SK-N-SH treated with all-trans-retinoic acid at 6 μM for 48 hours (cell line): ENCODE data around the gene MPZL3.

Experiments used
- ATAC-seq: fragments of 200-7000 bp; cut with Tn5 transposase; 3 replicates; pipeline ENCODE4 v1.9.1; 2020; ENCODE audit warnings: mild to moderate bottlenecking, moderate library complexity
- ARNTL ChIP-seq: fragments of 450-650 bp; formaldehyde crosslinking; IDR thresholded peaks from 2 replicates; pipeline ENCODE4 v1.5.0; 2020; ENCODE audit warnings: low read depth, mild to moderate bottlenecking, moderate library complexity, borderline replicate concordance
- BACH2 ChIP-seq: fragments of 250-450 bp; sonication (Bioruptor Pico); IDR thresholded peaks from 2 replicates; pipeline ENCODE4 v1.9.0; 2021; ENCODE audit warnings: mild to moderate bottlenecking, borderline replicate concordance
- CSDC2 ChIP-seq: fragments of 250-450 bp; sonication (Bioruptor Pico); IDR thresholded peaks from 2 replicates; pipeline ENCODE4 v1.5.0; 2020; ENCODE audit warnings: mild to moderate bottlenecking, moderate library complexity
- ESRRG ChIP-seq: fragments of 250-450 bp; sonication (Bioruptor Pico); IDR thresholded peaks from 2 replicates; pipeline ENCODE4 v1.6.1; 2021; ENCODE audit warnings: mild to moderate bottlenecking
- GLIS3 ChIP-seq: fragments of 250-450 bp; sonication (Bioruptor Pico); IDR thresholded peaks from 2 replicates; pipeline ENCODE4 v1.5.0; 2020; ENCODE audit warnings: mild to moderate bottlenecking, moderate library complexity
- OSR1 ChIP-seq: fragments of 250-450 bp; sonication (Bioruptor Pico); IDR thresholded peaks from 2 replicates; pipeline ENCODE4 v1.8.0; 2022; ENCODE audit warnings: moderate library complexity, mild to moderate bottlenecking, inconsistent platforms
- PPARA ChIP-seq: fragments of 250-450 bp; sonication (Bioruptor Pico); IDR thresholded peaks from 2 replicates; pipeline ENCODE4 v1.5.0; 2020; ENCODE audit warnings: mild to moderate bottlenecking, borderline replicate concordance
- RARB ChIP-seq: fragments of 250-450 bp; sonication (Bioruptor Pico); IDR thresholded peaks from 2 replicates; pipeline ENCODE4 v1.8.0; 2021; ENCODE audit warnings: mild to moderate bottlenecking, moderate library complexity
- SNAI2 ChIP-seq: fragments of 250-450 bp; sonication (Bioruptor Pico); IDR thresholded peaks from 2 replicates; pipeline ENCODE4 v1.5.0; 2020; ENCODE audit warnings: mild to moderate bottlenecking, moderate library complexity
- TCF4 ChIP-seq: fragments of 250-450 bp; sonication (Bioruptor Pico); IDR thresholded peaks from 2 replicates; pipeline ENCODE4 v1.8.0; 2021; ENCODE audit warnings: mild to moderate bottlenecking, moderate library complexity, borderline replicate concordance
- TOX ChIP-seq: fragments of 250-450 bp; sonication (Bioruptor Pico); IDR thresholded peaks from 2 replicates; pipeline ENCODE4 v1.8.0; 2021; ENCODE audit warnings: mild to moderate bottlenecking, moderate library complexity, borderline replicate concordance
- ZFP3 ChIP-seq: fragments of 250-450 bp; sonication (Bioruptor Pico); IDR thresholded peaks from 2 replicates; pipeline ENCODE4 v1.5.0; 2020; ENCODE audit warnings: mild to moderate bottlenecking, moderate library complexity
- ZFP30 ChIP-seq: fragments of 450-650 bp; formaldehyde crosslinking; IDR thresholded peaks from 2 replicates; pipeline ENCODE4 v1.5.0; 2022; ENCODE audit warnings: mild to moderate bottlenecking, moderate library complexity
- ZNF565 ChIP-seq: fragments of 450-650 bp; formaldehyde crosslinking; conservative IDR thresholded peaks from 2 replicates; pipeline ENCODE4 v1.5.0; 2020; ENCODE audit warnings: low read depth, mild to moderate bottlenecking, moderate library complexity
- ZNF70 ChIP-seq: fragments of 450-650 bp; formaldehyde crosslinking; IDR thresholded peaks from 2 replicates; pipeline ENCODE4 v1.5.0; 2020; ENCODE audit warnings: mild to moderate bottlenecking, moderate library complexity
- ZNF8 ChIP-seq: fragments of 450-650 bp; formaldehyde crosslinking; IDR thresholded peaks from 2 replicates; pipeline ENCODE4 v1.5.0; 2020; ENCODE audit warnings: mild to moderate bottlenecking, moderate library complexity
- TF ChIP-seq, protein P1 (sequence below): fragments of 250-450 bp; sonication (Bioruptor Pico); IDR thresholded peaks from 2 replicates; pipeline ENCODE4 v1.5.0; 2020; ENCODE audit warnings: mild to moderate bottlenecking, moderate library complexity
- TF ChIP-seq, protein P2 (sequence below): fragments of 250-450 bp; sonication (Bioruptor Pico); IDR thresholded peaks from 2 replicates; pipeline ENCODE4 v1.5.1; 2020; ENCODE audit warnings: low read depth, mild to moderate bottlenecking, moderate library complexity
- TF ChIP-seq, protein P3 (sequence below): fragments of 250-450 bp; sonication (Bioruptor Pico); IDR thresholded peaks from 2 replicates; pipeline ENCODE4 v1.8.0; 2020; ENCODE audit warnings: mild to moderate bottlenecking, moderate library complexity, borderline replicate concordance
- TF ChIP-seq, protein P4 (sequence below): fragments of 250-450 bp; sonication (Bioruptor Pico); IDR thresholded peaks from 2 replicates; pipeline ENCODE4 v1.5.1; 2021; ENCODE audit warnings: mild to moderate bottlenecking, moderate library complexity

MPZL3 gene

DNA sequence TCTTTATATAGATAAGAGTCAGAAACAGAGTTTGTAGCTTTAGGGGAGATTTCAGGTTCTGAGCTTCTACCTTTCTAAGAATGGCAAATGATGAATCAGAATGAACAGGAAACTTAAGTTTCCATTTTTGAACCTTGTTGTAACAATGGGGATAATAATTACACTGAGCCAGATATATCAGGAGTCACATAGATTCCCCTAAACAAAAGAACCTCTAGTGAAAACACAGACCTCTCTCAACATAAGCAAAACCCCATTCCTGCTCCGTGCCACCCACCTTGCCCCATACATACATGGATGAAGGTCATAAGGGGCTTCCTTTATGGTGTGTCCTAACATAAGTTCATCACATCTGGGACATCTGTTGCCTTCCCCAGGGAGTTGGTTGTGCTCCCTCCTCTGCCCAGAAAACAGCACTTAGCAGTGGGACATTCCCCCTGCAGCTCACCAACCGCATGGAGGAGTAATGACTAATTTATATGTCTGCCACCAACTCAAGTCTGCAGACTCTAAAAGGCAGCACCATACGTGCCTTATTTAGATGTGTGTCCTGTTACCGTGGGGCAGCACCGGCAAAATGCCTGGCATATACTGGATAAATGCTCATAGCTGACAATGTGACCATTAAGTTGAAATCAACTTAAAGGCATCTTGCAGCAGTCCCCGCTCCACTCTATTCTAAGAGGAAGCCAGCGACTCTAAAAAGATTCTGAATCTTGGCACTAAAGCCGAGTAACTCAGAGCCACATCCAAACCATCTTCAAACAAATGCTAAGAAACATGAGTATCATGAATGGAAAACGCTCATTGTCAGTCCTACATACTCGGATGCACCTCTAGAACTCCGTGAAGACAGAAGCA is 35.3 kb downstream of the MPZL3 start:
- TF ChIP-seq PPARA (CRISPR knock-in tag) (no peak), ESRRG (CRISPR knock-in tag) (no peak), CSDC2 (CRISPR knock-in tag) (no peak), ARNTL (CRISPR knock-in tag) (no peak), ZNF70 (CRISPR knock-in tag) (no peak), GLIS3 (no peak), BACH2 (CRISPR knock-in tag) (no peak), OSR1 (CRISPR knock-in tag) (no peak), TOX (CRISPR knock-in tag) (no peak), ZNF565 (no peak)
- TF ChIP-seq, protein P1, sequence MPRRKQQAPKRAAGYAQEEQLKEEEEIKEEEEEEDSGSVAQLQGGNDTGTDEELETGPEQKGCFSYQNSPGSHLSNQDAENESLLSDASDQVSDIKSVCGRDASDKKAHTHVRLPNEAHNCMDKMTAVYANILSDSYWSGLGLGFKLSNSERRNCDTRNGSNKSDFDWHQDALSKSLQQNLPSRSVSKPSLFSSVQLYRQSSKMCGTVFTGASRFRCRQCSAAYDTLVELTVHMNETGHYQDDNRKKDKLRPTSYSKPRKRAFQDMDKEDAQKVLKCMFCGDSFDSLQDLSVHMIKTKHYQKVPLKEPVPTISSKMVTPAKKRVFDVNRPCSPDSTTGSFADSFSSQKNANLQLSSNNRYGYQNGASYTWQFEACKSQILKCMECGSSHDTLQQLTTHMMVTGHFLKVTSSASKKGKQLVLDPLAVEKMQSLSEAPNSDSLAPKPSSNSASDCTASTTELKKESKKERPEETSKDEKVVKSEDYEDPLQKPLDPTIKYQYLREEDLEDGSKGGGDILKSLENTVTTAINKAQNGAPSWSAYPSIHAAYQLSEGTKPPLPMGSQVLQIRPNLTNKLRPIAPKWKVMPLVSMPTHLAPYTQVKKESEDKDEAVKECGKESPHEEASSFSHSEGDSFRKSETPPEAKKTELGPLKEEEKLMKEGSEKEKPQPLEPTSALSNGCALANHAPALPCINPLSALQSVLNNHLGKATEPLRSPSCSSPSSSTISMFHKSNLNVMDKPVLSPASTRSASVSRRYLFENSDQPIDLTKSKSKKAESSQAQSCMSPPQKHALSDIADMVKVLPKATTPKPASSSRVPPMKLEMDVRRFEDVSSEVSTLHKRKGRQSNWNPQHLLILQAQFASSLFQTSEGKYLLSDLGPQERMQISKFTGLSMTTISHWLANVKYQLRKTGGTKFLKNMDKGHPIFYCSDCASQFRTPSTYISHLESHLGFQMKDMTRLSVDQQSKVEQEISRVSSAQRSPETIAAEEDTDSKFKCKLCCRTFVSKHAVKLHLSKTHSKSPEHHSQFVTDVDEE (CRISPR knock-in tag), result no peak
- no peak for ATAC-seq

DNA sequence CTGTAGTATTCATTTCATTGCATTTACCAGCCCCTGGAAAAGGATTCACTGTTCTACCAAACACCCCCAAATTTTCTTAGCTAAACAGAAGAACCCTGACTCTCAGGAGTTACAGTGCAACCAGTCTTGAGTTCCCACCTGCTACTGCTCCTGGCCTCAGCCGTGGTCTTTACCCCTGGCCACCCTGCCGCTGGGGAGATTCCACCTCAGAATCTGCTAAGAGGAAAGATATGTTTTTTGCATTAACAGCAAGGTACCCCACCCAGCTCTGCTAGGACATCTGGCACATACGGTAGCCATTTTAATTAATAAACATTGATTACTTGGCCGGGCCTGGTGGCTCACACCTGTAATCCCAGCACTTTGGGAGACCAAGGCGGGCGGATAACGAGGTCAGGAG is 36.4 kb downstream of the MPZL3 start:
- ATAC-seq, result no peak
- no peak for TF ChIP-seq ESRRG (CRISPR knock-in tag)
- no peak for TF ChIP-seq ZFP30 (CRISPR knock-in tag)
- TF ChIP-seq ZNF8, result no peak
- no peak for TF ChIP-seq SNAI2 (CRISPR knock-in tag)
- no peak for TF ChIP-seq CSDC2 (CRISPR knock-in tag)
- TF ChIP-seq, protein P2, sequence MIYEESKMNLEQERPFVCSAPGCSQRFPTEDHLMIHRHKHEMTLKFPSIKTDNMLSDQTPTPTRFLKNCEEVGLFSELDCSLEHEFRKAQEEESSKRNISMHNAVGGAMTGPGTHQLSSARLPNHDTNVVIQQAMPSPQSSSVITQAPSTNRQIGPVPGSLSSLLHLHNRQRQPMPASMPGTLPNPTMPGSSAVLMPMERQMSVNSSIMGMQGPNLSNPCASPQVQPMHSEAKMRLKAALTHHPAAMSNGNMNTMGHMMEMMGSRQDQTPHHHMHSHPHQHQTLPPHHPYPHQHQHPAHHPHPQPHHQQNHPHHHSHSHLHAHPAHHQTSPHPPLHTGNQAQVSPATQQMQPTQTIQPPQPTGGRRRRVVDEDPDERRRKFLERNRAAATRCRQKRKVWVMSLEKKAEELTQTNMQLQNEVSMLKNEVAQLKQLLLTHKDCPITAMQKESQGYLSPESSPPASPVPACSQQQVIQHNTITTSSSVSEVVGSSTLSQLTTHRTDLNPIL (CRISPR knock-in tag), result no peak
- TF ChIP-seq PPARA (CRISPR knock-in tag), result no peak

DNA sequence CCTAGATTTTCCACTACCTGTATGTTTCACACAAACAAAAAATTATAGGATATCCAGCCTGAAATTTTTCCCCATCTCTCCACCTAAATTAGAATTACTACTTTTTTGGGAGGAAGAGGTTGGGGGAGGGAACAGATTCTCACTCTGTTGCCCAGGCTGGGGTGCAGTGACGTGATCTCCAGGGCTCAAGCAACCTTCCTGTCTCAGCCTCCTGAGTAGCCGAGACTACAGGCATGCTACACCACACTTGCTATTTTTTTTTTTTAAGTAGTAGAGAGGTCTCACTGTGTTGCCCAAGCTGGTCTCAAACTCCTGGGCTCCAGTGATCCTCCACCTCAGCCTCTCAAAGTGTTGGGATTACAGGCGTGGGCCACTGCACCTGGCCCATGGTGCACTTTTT is 36.9 kb downstream of the MPZL3 start:
- TF ChIP-seq ARNTL (CRISPR knock-in tag) (no peak), BACH2 (CRISPR knock-in tag) (no peak)
- TF ChIP-seq, protein P2 (CRISPR knock-in tag), result no peak
- no peak for ATAC-seq

DNA sequence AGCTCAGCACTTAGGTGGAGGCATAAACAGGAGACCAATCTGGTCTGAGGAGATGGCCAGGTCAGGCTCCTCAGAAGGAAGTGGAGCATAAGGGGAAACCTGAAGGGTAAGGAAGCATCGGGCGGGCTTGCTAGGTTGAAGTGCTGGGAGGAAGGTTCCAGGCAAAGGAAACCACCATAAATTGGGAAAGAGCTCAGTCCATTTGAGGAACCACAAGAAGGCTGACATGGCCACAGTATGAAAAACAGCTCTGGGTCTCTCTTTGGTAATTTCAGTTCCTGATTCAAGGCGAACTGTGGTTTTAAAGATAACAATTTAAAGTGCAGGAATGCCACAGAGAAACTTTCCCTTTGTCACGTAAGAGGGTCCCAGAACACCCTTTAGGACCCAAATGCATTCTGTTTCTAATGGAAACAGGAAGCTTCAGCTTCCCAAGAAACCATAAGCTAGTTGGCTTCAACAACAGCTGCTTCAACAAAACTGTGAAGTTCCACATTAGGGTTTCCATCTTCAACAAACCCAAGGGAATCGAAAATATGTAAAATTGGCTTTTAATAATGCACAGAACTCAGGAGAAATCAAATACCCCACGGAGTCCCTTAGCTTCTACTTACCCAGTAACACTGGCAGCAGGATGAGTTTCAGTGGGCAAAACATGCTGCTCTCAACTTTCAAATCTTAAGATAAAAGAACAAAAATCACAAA is 37.8 kb downstream of the MPZL3 start:
- TF ChIP-seq, protein P3, sequence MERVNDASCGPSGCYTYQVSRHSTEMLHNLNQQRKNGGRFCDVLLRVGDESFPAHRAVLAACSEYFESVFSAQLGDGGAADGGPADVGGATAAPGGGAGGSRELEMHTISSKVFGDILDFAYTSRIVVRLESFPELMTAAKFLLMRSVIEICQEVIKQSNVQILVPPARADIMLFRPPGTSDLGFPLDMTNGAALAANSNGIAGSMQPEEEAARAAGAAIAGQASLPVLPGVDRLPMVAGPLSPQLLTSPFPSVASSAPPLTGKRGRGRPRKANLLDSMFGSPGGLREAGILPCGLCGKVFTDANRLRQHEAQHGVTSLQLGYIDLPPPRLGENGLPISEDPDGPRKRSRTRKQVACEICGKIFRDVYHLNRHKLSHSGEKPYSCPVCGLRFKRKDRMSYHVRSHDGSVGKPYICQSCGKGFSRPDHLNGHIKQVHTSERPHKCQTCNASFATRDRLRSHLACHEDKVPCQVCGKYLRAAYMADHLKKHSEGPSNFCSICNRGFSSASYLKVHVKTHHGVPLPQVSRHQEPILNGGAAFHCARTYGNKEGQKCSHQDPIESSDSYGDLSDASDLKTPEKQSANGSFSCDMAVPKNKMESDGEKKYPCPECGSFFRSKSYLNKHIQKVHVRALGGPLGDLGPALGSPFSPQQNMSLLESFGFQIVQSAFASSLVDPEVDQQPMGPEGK (CRISPR knock-in tag), result no peak
- TF ChIP-seq, protein P1 (CRISPR knock-in tag), result no peak
- TF ChIP-seq ZFP30 (CRISPR knock-in tag), result no peak
- no peak for TF ChIP-seq OSR1 (CRISPR knock-in tag)
- no peak for TF ChIP-seq ZFP3 (CRISPR knock-in tag)
- TF ChIP-seq TOX (CRISPR knock-in tag), result no peak
- TF ChIP-seq RARB (CRISPR knock-in tag), result no peak
- TF ChIP-seq ESRRG (CRISPR knock-in tag), result no peak
- no peak for TF ChIP-seq ARNTL (CRISPR knock-in tag)
- TF ChIP-seq TCF4 (CRISPR knock-in tag), result no peak
- TF ChIP-seq CSDC2 (CRISPR knock-in tag), result no peak
- no peak for TF ChIP-seq BACH2 (CRISPR knock-in tag)
- TF ChIP-seq, protein P4, sequence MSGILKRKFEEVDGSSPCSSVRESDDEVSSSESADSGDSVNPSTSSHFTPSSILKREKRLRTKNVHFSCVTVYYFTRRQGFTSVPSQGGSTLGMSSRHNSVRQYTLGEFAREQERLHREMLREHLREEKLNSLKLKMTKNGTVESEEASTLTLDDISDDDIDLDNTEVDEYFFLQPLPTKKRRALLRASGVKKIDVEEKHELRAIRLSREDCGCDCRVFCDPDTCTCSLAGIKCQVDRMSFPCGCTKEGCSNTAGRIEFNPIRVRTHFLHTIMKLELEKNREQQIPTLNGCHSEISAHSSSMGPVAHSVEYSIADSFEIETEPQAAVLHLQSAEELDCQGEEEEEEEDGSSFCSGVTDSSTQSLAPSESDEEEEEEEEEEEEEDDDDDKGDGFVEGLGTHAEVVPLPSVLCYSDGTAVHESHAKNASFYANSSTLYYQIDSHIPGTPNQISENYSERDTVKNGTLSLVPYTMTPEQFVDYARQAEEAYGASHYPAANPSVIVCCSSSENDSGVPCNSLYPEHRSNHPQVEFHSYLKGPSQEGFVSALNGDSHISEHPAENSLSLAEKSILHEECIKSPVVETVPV (CRISPR knock-in tag), result no peak
- no peak for ATAC-seq
